ENCODE results near the gene ADA. TPM values are rescaled to one million over a fixed set of nuclear protein-coding genes. Genes with fewer than 3 reads are reported as not detected.
A peak's percentile ranks its signal among the peaks of the same experiment; 100 is the strongest.

The ADA gene
- total and polyA plus RNA-seq, 9 of the 15 experiments (the other 6 are each of a cell fraction or from before 2014, with no cell fraction given) = 2.4 to 26.1 (median 5.3) TPM

- FAIRE-seq = no peak
- peaks cover 3% of the 10 kb centered on the region for H3K9me1 ChIP-seq (ENCODE audit: control insufficient read depth, insufficient read depth, low read length)
- H4K20me1 ChIP-seq (replicated peaks; ENCODE audit: control insufficient read depth, insufficient read depth, low read length) = no peaks in the 10 kb centered on the region
- intact Hi-C loops (cut with micrococcal nuclease) = no loop called here
- ChIA-PET CTCF (ENCODE audit: low intra/inter-chr PET ratio) (no interaction called here), POLR2A (interaction anchor here (0.6 to 1.4 kb wide), 2 partner anchors 12 to 223 kb away, joined by 4 read pairs; no protein-coding TSS in a partner anchor)
- no peaks in the 10 kb centered on the region for H3K36me3 ChIP-seq (ENCODE audit: control insufficient read depth, insufficient read depth, low read length)
- no peak overlapping the region for H3K4me2 ChIP-seq (ENCODE audit: insufficient read depth, low read length)
- H3K79me2 ChIP-seq (ENCODE audit: control insufficient read depth, insufficient read depth, low read length) = no peaks in the 10 kb centered on the region
- no peak for DNase-seq (ENCODE audit: extremely low read depth in 1 of 4, low spot score in 3 of 4)
- no peak overlapping the region for H3K27ac ChIP-seq (ENCODE audit: extremely low read depth, low read depth, low read length)
- H3K4me1 ChIP-seq (replicated peaks in 1 of 2; ENCODE audit: control insufficient read depth in 2 of 2, insufficient read depth in 2 of 2, low read length in 2 of 2) = peaks cover 0 to 3% of the 10 kb centered on the region in 2 experiments; a peak in 2 of 5 replicates
- H2AFZ ChIP-seq (ENCODE audit: low read depth, low read length) = no peak overlapping the region
- no TSS peak for BruUV-seq (replicated peaks)
- 57% methylated on average over 3 of the region's 3 CpGs for WGBS (ENCODE audit: insufficient coverage, low coverage, missing lambda C conversion rate)
- peaks cover 0 to 7% of the 10 kb centered on the region in 2 experiments; a peak in 3 of 5 replicates for H3K27me3 ChIP-seq (ENCODE audit: control insufficient read depth in 2 of 2, insufficient read depth in 2 of 2, low read length in 2 of 2)
- no peak overlapping the region for H3K4me3 ChIP-seq
- H3K9me3 ChIP-seq (replicated peaks; ENCODE audit: control insufficient read depth, insufficient read depth, low read depth, low read length) = no peaks in the 10 kb centered on the region
- no peak overlapping the region for H3K9ac ChIP-seq (ENCODE audit: insufficient read depth in 1 of 2, low read depth in 2 of 2, low read length in 2 of 2)
- ATAC-seq = no peak
- in situ Hi-C loops (cut with MboI) = no loop called here
- TF ChIP-seq GATA2 (CRISPR knock-in tag; IDR thresholded peaks at IDR 0.05) (no peak), TCF7L2 (IDR thresholded peaks at IDR 0.05; ENCODE audit: low read depth, low read length) (no peak), ZFP36 (IDR thresholded peaks at IDR 0.05; ENCODE audit: low read depth, low read length, partially characterized antibody) (peak; percentile 52), KDM1A (IDR thresholded peaks at IDR 0.05) (peak in 1 of 2 experiments; percentile 23; a peak in 1 of 4 replicates), ATF7 (IDR thresholded peaks at IDR 0.05) (no peak), ARID3B (CRISPR knock-in tag; IDR thresholded peaks at IDR 0.05; ENCODE audit: borderline replicate concordance) (no peak), RBM15 (IDR thresholded peaks at IDR 0.05; ENCODE audit: insufficient read depth, low read length) (no peak), RBM25 (IDR thresholded peaks at IDR 0.05; ENCODE audit: low read depth, low read length, severe bottlenecking) (peak; percentile 55), MTA1 (IDR thresholded peaks at IDR 0.05; ENCODE audit: borderline replicate concordance) (no peak), PML (IDR thresholded peaks at IDR 0.05; ENCODE audit: low read length) (no peak), CTCFL (IDR thresholded peaks at IDR 0.05; ENCODE audit: borderline replicate concordance, insufficient read depth, low read depth, low read length, poor library complexity, severe bottlenecking) (no peak), EWSR1 (IDR thresholded peaks at IDR 0.05; ENCODE audit: borderline replicate concordance, low read depth, partially characterized antibody) (no peak), ZBTB9 (CRISPR knock-in tag; IDR thresholded peaks at IDR 0.05) (no peak), ZNF311 (CRISPR knock-in tag; IDR thresholded peaks at IDR 0.05) (no peak), ZNF511 (CRISPR knock-in tag; IDR thresholded peaks at IDR 0.05) (no peak)
Observed at GRCh38 chr20:44633187-44633810, 18.2 kb downstream of the ADA start.
